Adipocyte (in vitro differentiated cells): ENCODE data around the gene ZNF792.
A peak's percentile ranks its signal among the peaks of the same experiment; 100 is the strongest.
"Not testable (repeated sequence)": the region's sequence is repeated elsewhere in the genome, so short reads cannot be mapped to it uniquely, and the experiment has no call there.

Experiments
- DNase-seq: peaks from one replicate; pipeline ENCODE4 v3.0.0-alpha.2; 2015; ENCODE audit warnings: low read depth
- H3K27me3 ChIP-seq: replicated peaks from 2 replicates; pipeline ENCODE4 v1.7.0; 2013; ENCODE audit warnings: mild to moderate bottlenecking, low read length, moderate library complexity; ENCODE audit not compliant: control insufficient read depth, insufficient read depth
- H3K36me3 ChIP-seq: 2 replicates; pipeline ENCODE4 v1.7.0; 2013; ENCODE audit warnings: low read length, mild to moderate bottlenecking, moderate library complexity; ENCODE audit not compliant: control insufficient read depth, insufficient read depth, severe bottlenecking
- H3K4me1 ChIP-seq: 2 replicates; pipeline ENCODE4 v1.7.0; 2013; ENCODE audit warnings: mild to moderate bottlenecking, low read length, moderate library complexity; ENCODE audit not compliant: control insufficient read depth, insufficient read depth
- H3K4me3 ChIP-seq: 2 replicates; pipeline ENCODE4 v1.7.0; 2013; ENCODE audit warnings: mild to moderate bottlenecking, low read length, moderate library complexity
- H3K9ac ChIP-seq: 2 replicates; pipeline ENCODE4 v1.7.0; 2013; ENCODE audit warnings: mild to moderate bottlenecking, low read length, moderate library complexity
- H3K9me3 ChIP-seq: 2 replicates; pipeline ENCODE4 v1.7.0; 2013; ENCODE audit warnings: mild to moderate bottlenecking, low read length, moderate library complexity; ENCODE audit not compliant: control insufficient read depth

Gene ZNF792

GRCh38 chr19:34936184-34936583 is 27.8 kb downstream of the ZNF792 start:
- DNase-seq: no peak
- H3K36me3 ChIP-seq: peaks cover 57% of the 10 kb centered on the region

GRCh38 chr19:34932494-34932893 is 31.5 kb downstream of the ZNF792 start:
- DNase-seq: no peak
- Histone ChIP-seq H3K27me3 (no peaks in the 10 kb centered on the region), H3K36me3 (peaks cover 55% of the 10 kb centered on the region), H3K9me3 (no peaks in the 10 kb centered on the region), H3K4me1 (peaks cover 4% of the 10 kb centered on the region), H3K4me3 (no peak overlapping the region), H3K9ac (no peak overlapping the region)

More at GRCh38 chr19:34936184-34936583, 27.8 kb downstream of the ZNF792 start:
- Histone ChIP-seq H3K4me1 (no peaks in the 10 kb centered on the region), H3K4me3 (no peak overlapping the region), H3K9me3 (peaks cover 15% of the 10 kb centered on the region), H3K27me3 (no peaks in the 10 kb centered on the region), H3K9ac (no peak overlapping the region)

GRCh38 chr19:34926685-34927375 is 37.2 kb downstream of the ZNF792 start, which contains the start of gene ZNF30:
ZNF30 (plus strand) TSS chr19:34926903; CDS start chr19:34929948, 3,045 bp downstream.
- H3K4me1 ChIP-seq: peaks cover 12% of the 10 kb centered on the region
- DNase-seq: peak; percentile 97
- peak within 1 kb of the TSS; percentile 89 for H3K4me3 ChIP-seq
- H3K9ac ChIP-seq: peak within 1 kb of the TSS; percentile 86
- no peaks in the 10 kb centered on the region for H3K27me3 ChIP-seq
- H3K9me3 ChIP-seq: no peaks in the 10 kb centered on the region
- peaks cover 12% of the 10 kb centered on the region for H3K36me3 ChIP-seq

GRCh38 chr19:34926361-34926684 is 37.7 kb downstream of the ZNF792 start:
- Histone ChIP-seq H3K9me3 (no peaks in the 10 kb centered on the region), H3K27me3 (no peaks in the 10 kb centered on the region), H3K36me3 (peaks cover 7% of the 10 kb centered on the region), H3K9ac (peak overlapping the region; percentile 86), H3K4me3 (peak overlapping the region; percentile 89), H3K4me1 (peaks cover 12% of the 10 kb centered on the region)
- no peak for DNase-seq

- Histone ChIP-seq H3K27me3 (no peaks in the 10 kb centered on the region), H3K4me3 (no peak overlapping the region), H3K4me1 (peaks cover 12% of the 10 kb centered on the region), H3K36me3 (peaks cover 4% of the 10 kb centered on the region), H3K9me3 (no peaks in the 10 kb centered on the region), H3K9ac (no peak overlapping the region)
- no peak for DNase-seq
Observed at GRCh38 chr19:34925278-34925855, 38.7 kb downstream of the ZNF792 start.

GRCh38 chr19:34920090-34920786 is 43.8 kb downstream of the ZNF792 start:
- not testable (repeated sequence) for DNase-seq, H3K27me3 ChIP-seq, H3K4me1 ChIP-seq, H3K9ac ChIP-seq, H3K4me3 ChIP-seq, H3K36me3 ChIP-seq
- peaks cover 20% of the 10 kb centered on the region for H3K9me3 ChIP-seq

GRCh38 chr19:34918190-34918589 is 45.8 kb downstream of the ZNF792 start:
- H3K9ac ChIP-seq: no peak overlapping the region
- H3K4me3 ChIP-seq: no peak overlapping the region
- H3K9me3 ChIP-seq: peaks cover 23% of the 10 kb centered on the region
- no peaks in the 10 kb centered on the region for H3K27me3 ChIP-seq
- H3K36me3 ChIP-seq: no peaks in the 10 kb centered on the region
- DNase-seq: no peak
- H3K4me1 ChIP-seq: no peaks in the 10 kb centered on the region

- H3K27me3 ChIP-seq, H3K9ac ChIP-seq, H3K36me3 ChIP-seq, H3K4me1 ChIP-seq, H3K4me3 ChIP-seq, DNase-seq: not testable (repeated sequence)
- peaks cover 24% of the 10 kb centered on the region for H3K9me3 ChIP-seq
Observed at GRCh38 chr19:34917144-34917543, 46.9 kb downstream of the ZNF792 start.

GRCh38 chr19:34910770-34911169 is 53.3 kb downstream of the ZNF792 start:
- peaks cover 6% of the 10 kb centered on the region for H3K9me3 ChIP-seq
- DNase-seq: no peak
- peaks cover 4% of the 10 kb centered on the region for H3K27me3 ChIP-seq
- H3K36me3 ChIP-seq: no peaks in the 10 kb centered on the region
- H3K9ac ChIP-seq: no peak overlapping the region
- H3K4me3 ChIP-seq: no peak overlapping the region
- H3K4me1 ChIP-seq: no peaks in the 10 kb centered on the region
